ENCODE results near the gene CSF3. TPM values are rescaled to one million over a fixed set of nuclear protein-coding genes. Genes with fewer than 3 reads are reported as not detected.

Gene CSF3
- total and polyA plus RNA-seq, 2 of the 4 experiments (the other 2 are of a cell fraction) = not detected

GRCh38 chr17:40064971-40065768 lies 49.9 kb downstream of the CSF3 start:
- no TSS peak for BruUV-seq (replicated peaks)
- H2AK5ac ChIP-seq (ENCODE audit: low read depth, low read length) = peak overlapping the region; percentile 61
- peak overlapping the region; percentile 67 for H2BK120ac ChIP-seq (ENCODE audit: low read depth, low read length)
- peak overlapping the region; percentile 88 for H3K9ac ChIP-seq (ENCODE audit: low read depth, low read length)
- no peaks in the 10 kb centered on the region for H3K9me3 ChIP-seq (ENCODE audit: control insufficient read depth, insufficient read depth, low read length)
- H4K5ac ChIP-seq (ENCODE audit: low read depth, low read length) = peak overlapping the region; percentile 28; the same call in 1 of the 2 replicates
- WGBS, 2 experiments (ENCODE audit: extremely low coverage in 2 of 2, insufficient read length in 1 of 2) = no CpG with 5 or more reads among the region's 10 CpGs
- peak overlapping the region; percentile 71 for H3K27ac ChIP-seq (ENCODE audit: insufficient read depth, low read length)
- peak overlapping the region; percentile 75 for H2BK5ac ChIP-seq (ENCODE audit: low read depth, low read length, poor library complexity, severe bottlenecking)
- H4K8ac ChIP-seq (ENCODE audit: low read depth in 2 of 2, low read length in 2 of 2) = peak overlapping the region; percentile 28 to 38; a peak in 1 of 4 replicates
- H3K18ac ChIP-seq (ENCODE audit: low read depth, low read length) = peak overlapping the region; percentile 44
- H2AFZ ChIP-seq (replicated peaks; ENCODE audit: low read length, poor library complexity) = peak overlapping the region; percentile 50
- H3K4me1 ChIP-seq (ENCODE audit: control insufficient read depth, insufficient read depth, low read length) = peaks cover 40% of the 10 kb centered on the region
- TF ChIP-seq MAZ (IDR thresholded peaks at IDR 0.05; ENCODE audit: borderline replicate concordance, low read depth, low read length) = peak; percentile 48; the same call in 1 of the 2 replicates
- TF ChIP-seq RAD21 (IDR thresholded peaks at IDR 0.05; ENCODE audit: low read length) = no peak
- no peak for TF ChIP-seq USF2 (IDR thresholded peaks at IDR 0.05; ENCODE audit: low read depth, low read length)
- TF ChIP-seq BHLHE40 (IDR thresholded peaks at IDR 0.05; ENCODE audit: low read depth, low read length) = no peak
- no peak for TF ChIP-seq CHD1 (IDR thresholded peaks at IDR 0.05; ENCODE audit: low read depth, low read length)
- TF ChIP-seq MXI1 (IDR thresholded peaks at IDR 0.05; ENCODE audit: borderline replicate concordance, low read depth, low read length) = no peak
- no peak for TF ChIP-seq MAFK (IDR thresholded peaks at IDR 0.05; ENCODE audit: low read depth, low read length)
- TF ChIP-seq NFE2L2 (IDR thresholded peaks at IDR 0.05; ENCODE audit: low read depth, low read length) = no peak
- peak overlapping the region; percentile 89 for H3K4me2 ChIP-seq (ENCODE audit: low read depth, low read length)
- peak overlapping the region; percentile 78 for H3K4ac ChIP-seq (ENCODE audit: low read depth, low read length)
- H2BK15ac ChIP-seq (ENCODE audit: low read depth, low read length) = peak overlapping the region; percentile 22; the same call in 1 of the 3 replicates
- POLR2A ChIA-PET (ENCODE audit: unreplicated experiment) = interaction anchor here (0.5 to 0.7 kb wide), 5 partner anchors 9 to 1236 kb away, joined by 3 to 6 read pairs (median 3); no protein-coding TSS in a partner anchor
- peak overlapping the region; percentile 74 for H4K91ac ChIP-seq (ENCODE audit: insufficient read depth, low read depth, low read length)
- H4K20me1 ChIP-seq (ENCODE audit: insufficient read depth, low read length) = peaks cover 33% of the 10 kb centered on the region
- H3K56ac ChIP-seq (ENCODE audit: extremely low read depth, insufficient read depth, low read length) = peak overlapping the region; percentile 58; the same call in 1 of the 2 replicates
- ATAC-seq (ENCODE audit: low read depth) (peak; percentile 30), DNase-seq (peak; percentile 58)
- intact Hi-C loops (cut with micrococcal nuclease) = no loop called here
- peak overlapping the region; percentile 48 for H3K23ac ChIP-seq (ENCODE audit: low read depth, low read length)
- dilution Hi-C loops (cut with HindIII; ENCODE audit: low sequenced_read_pairs, unreplicated experiment) = no loop called here
- H3K14ac ChIP-seq (replicated peaks; ENCODE audit: low read depth, low read length) = peak overlapping the region; percentile 89
- peak overlapping the region; percentile 38 for H2AK9ac ChIP-seq (replicated peaks; ENCODE audit: low read depth, low read length, poor library complexity)
- H2BK20ac ChIP-seq (ENCODE audit: low read depth, low read length) = 0 out of 2 replicates have a peak overlapping the region, but pooled peaks have one; percentile 7
- peaks cover 33 to 71% of the 10 kb centered on the region in 2 experiments for H3K79me1 ChIP-seq (ENCODE audit: low read depth in 1 of 2, low read length in 2 of 2)
- CTCF ChIA-PET = interaction anchor here (0.7 to 3.9 kb wide), 6 partner anchors 10 to 48 kb away, joined by 3 to 24 read pairs (median 4); partner anchors contain the start of gene MED24
- peaks cover 39% of the 10 kb centered on the region for H3K9me1 ChIP-seq (ENCODE audit: insufficient read depth, low read length)
- H3K36me3 ChIP-seq (ENCODE audit: control insufficient read depth, insufficient read depth, low read length) = no peaks in the 10 kb centered on the region
- in situ Hi-C loops (cut with MboI; ENCODE audit: low sequenced_read_pairs) = no loop called here
- no peaks in the 10 kb centered on the region for H3K27me3 ChIP-seq (ENCODE audit: control insufficient read depth, insufficient read depth, low read length)
- H3K4me3 ChIP-seq (ENCODE audit: insufficient read depth, low read depth, low read length) = peak overlapping the region; percentile 95
